ENCODE results near the gene POLL. TPM values are rescaled to one million over a fixed set of nuclear protein-coding genes. Genes with fewer than 3 reads are reported as not detected.
"Not testable (repeated sequence)": the region's sequence is repeated elsewhere in the genome, so short reads cannot be mapped to it uniquely, and the experiment has no call there.

POLL gene
- total and polyA plus RNA-seq, 5 donors = 13.9 to 27.4 (median 18.8) TPM

GRCh38 chr10:101611096-101611905 is 23.2 kb upstream of the POLL start:
- Histone ChIP-seq H3K4me1 (ENCODE audit: control insufficient read depth, insufficient read depth, low read length) (no peaks in the 10 kb centered on the region), H3K27ac (ENCODE audit: low read length) (no peak overlapping the region), H3K27me3 (ENCODE audit: control insufficient read depth, insufficient read depth) (no peaks in the 10 kb centered on the region), H3K9me3 (ENCODE audit: control insufficient read depth, low read length) (no peaks in the 10 kb centered on the region), H3K4me3 (ENCODE audit: low read length) (no peak overlapping the region)
- DNase-seq (no peak), ATAC-seq (peak; percentile 10 to 31)
- 68% methylated on average over 16 of the region's 16 CpGs for WGBS
- intact Hi-C loops (cut with DNase I) = loop anchor here in 1 of 4 donors (10.0 kb wide), 1 partner anchor 94 kb away; no protein-coding TSS in a partner anchor

- DNase-seq (no peak), ATAC-seq (no peak)
- Histone ChIP-seq H3K27ac (ENCODE audit: low read length) (no peak overlapping the region), H3K9me3 (ENCODE audit: control insufficient read depth, low read length) (no peaks in the 10 kb centered on the region), H3K4me1 (ENCODE audit: control insufficient read depth, insufficient read depth, low read length) (no peaks in the 10 kb centered on the region), H3K4me3 (ENCODE audit: low read length) (no peak overlapping the region), H3K27me3 (ENCODE audit: control insufficient read depth, insufficient read depth) (no peaks in the 10 kb centered on the region)
- 79% methylated on average over 4 of the region's 4 CpGs for WGBS
- intact Hi-C loops (cut with DNase I) = loop anchor here in 1 of 4 donors (5.0 kb wide), 1 partner anchor 173 kb away; the partner anchor contains the start of gene NPM3
Measured at GRCh38 chr10:101609481-101609880, 21.4 kb upstream of the POLL start.

- no peaks in the 10 kb centered on the region for H3K4me1 ChIP-seq (ENCODE audit: control insufficient read depth, insufficient read depth, low read length)
- H3K27ac ChIP-seq (ENCODE audit: low read length) = no peak overlapping the region
- WGBS = 32% methylated on average over 2 of the region's 2 CpGs
- ATAC-seq = no peak
- no peaks in the 10 kb centered on the region for H3K27me3 ChIP-seq (ENCODE audit: control insufficient read depth, insufficient read depth)
- DNase-seq = no peak
- no peak overlapping the region for H3K4me3 ChIP-seq (ENCODE audit: low read length)
- no peaks in the 10 kb centered on the region for H3K9me3 ChIP-seq (ENCODE audit: control insufficient read depth, low read length)
- intact Hi-C loops (cut with DNase I) = loop anchor here in 1 of 4 donors (5.0 kb wide), 1 partner anchor 175 kb away; the partner anchor contains the start of gene NPM3
Measured at GRCh38 chr10:101607124-101607523, 19.1 kb upstream of the POLL start.

GRCh38 chr10:101602761-101603398 is 14.8 kb upstream of the POLL start:
- ATAC-seq (peak; percentile 84 to 87), DNase-seq (peak; percentile 74 to 90 (median 89))
- WGBS = 50% methylated on average over 6 of the region's 6 CpGs
- H3K27ac ChIP-seq (ENCODE audit: low read length) = no peak overlapping the region
- no peak overlapping the region for H3K4me3 ChIP-seq (ENCODE audit: low read length)
- no peaks in the 10 kb centered on the region for H3K4me1 ChIP-seq (ENCODE audit: control insufficient read depth, insufficient read depth, low read length)
- H3K27me3 ChIP-seq (ENCODE audit: control insufficient read depth, insufficient read depth) = no peaks in the 10 kb centered on the region
- intact Hi-C loops (cut with DNase I) = loop anchor here in 3 of 4 donors (2.0 to 5.0 kb wide), 2 partner anchors 178 to 179 kb away; partner anchors contain the start of gene NPM3 (in 2 of the 3)
- no peaks in the 10 kb centered on the region for H3K9me3 ChIP-seq (ENCODE audit: control insufficient read depth, low read length)

GRCh38 chr10:101601541-101601940 is 13.5 kb upstream of the POLL start:
- H3K4me3 ChIP-seq (ENCODE audit: low read length) = no peak overlapping the region
- DNase-seq = peak in 1 of 3 donors; percentile 42

GRCh38 chr10:101597091-101597900 is 9.2 kb upstream of the POLL start:
- H3K27me3 ChIP-seq (ENCODE audit: control insufficient read depth, insufficient read depth) = no peaks in the 10 kb centered on the region
- no peak for DNase-seq
- 70% methylated on average over 14 of the region's 14 CpGs for WGBS
- H3K27ac ChIP-seq (ENCODE audit: low read length) = no peak overlapping the region
- no peaks in the 10 kb centered on the region for H3K4me1 ChIP-seq (ENCODE audit: control insufficient read depth, insufficient read depth, low read length)
- no peak for ATAC-seq
- intact Hi-C loops (cut with DNase I) = no loop called here
- no peaks in the 10 kb centered on the region for H3K9me3 ChIP-seq (ENCODE audit: control insufficient read depth, low read length)
- no peak overlapping the region for H3K4me3 ChIP-seq (ENCODE audit: low read length)

More at GRCh38 chr10:101601541-101601940, 13.5 kb upstream of the POLL start:
- intact Hi-C loops (cut with DNase I) = loop anchor here in 2 of 4 donors (5.0 kb wide), 1 partner anchor 181 kb away; the partner anchor contains the start of gene NPM3 (in 2 of the 2)
- Histone ChIP-seq H3K9me3 (ENCODE audit: control insufficient read depth, low read length) (no peaks in the 10 kb centered on the region), H3K4me1 (ENCODE audit: control insufficient read depth, insufficient read depth, low read length) (no peaks in the 10 kb centered on the region), H3K27ac (ENCODE audit: low read length) (no peak overlapping the region), H3K27me3 (ENCODE audit: control insufficient read depth, insufficient read depth) (no peaks in the 10 kb centered on the region)
- ATAC-seq = peak; percentile 42 to 55
- 72% methylated on average over 1 of the region's 1 CpG for WGBS

GRCh38 chr10:101595591-101596433 is 7.8 kb upstream of the POLL start:
- Histone ChIP-seq H3K27me3 (ENCODE audit: control insufficient read depth, insufficient read depth) (no peaks in the 10 kb centered on the region), H3K4me1 (ENCODE audit: control insufficient read depth, insufficient read depth, low read length) (no peaks in the 10 kb centered on the region), H3K4me3 (ENCODE audit: low read length) (no peak overlapping the region), H3K9me3 (ENCODE audit: control insufficient read depth, low read length) (no peaks in the 10 kb centered on the region), H3K27ac (ENCODE audit: low read length) (no peak overlapping the region)
- WGBS = 73% methylated on average over 13 of the region's 13 CpGs
- DNase-seq (no peak), ATAC-seq (peak in 1 of 2 donors; percentile 21)
- intact Hi-C loops (cut with DNase I) = no loop called here

- DNase-seq; intact Hi-C loops (cut with DNase I); ATAC-seq; H3K4me1 ChIP-seq (ENCODE audit: control insufficient read depth, insufficient read depth, low read length); H3K27ac ChIP-seq (ENCODE audit: low read length); H3K4me3 ChIP-seq (ENCODE audit: low read length); H3K9me3 ChIP-seq (ENCODE audit: control insufficient read depth, low read length); H3K27me3 ChIP-seq (ENCODE audit: control insufficient read depth, insufficient read depth): not testable (repeated sequence)
- 89% methylated on average over 2 of the region's 2 CpGs for WGBS
Measured at GRCh38 chr10:101593331-101593730, 5.3 kb upstream of the POLL start.

GRCh38 chr10:101588879-101589278 is 822 bp upstream of the POLL start:
- ATAC-seq (no peak), DNase-seq (peak in 1 of 3 donors; percentile 18)
- Histone ChIP-seq H3K27ac (ENCODE audit: low read length) (no peak overlapping the region), H3K4me1 (ENCODE audit: control insufficient read depth, insufficient read depth, low read length) (peaks cover 4% of the 10 kb centered on the region), H3K4me3 (ENCODE audit: low read length) (peak overlapping the region; percentile 96), H3K9me3 (ENCODE audit: control insufficient read depth, low read length) (no peaks in the 10 kb centered on the region), H3K27me3 (ENCODE audit: control insufficient read depth, insufficient read depth) (no peaks in the 10 kb centered on the region)
- WGBS = 55% methylated on average over 5 of the region's 5 CpGs
- intact Hi-C loops (cut with DNase I) = no loop called here

- Histone ChIP-seq H3K4me1 (ENCODE audit: control insufficient read depth, insufficient read depth, low read length) (peaks cover 4% of the 10 kb centered on the region), H3K4me3 (ENCODE audit: low read length) (no peak overlapping the region), H3K27me3 (ENCODE audit: control insufficient read depth, insufficient read depth) (no peaks in the 10 kb centered on the region), H3K9me3 (ENCODE audit: control insufficient read depth, low read length) (no peaks in the 10 kb centered on the region), H3K27ac (ENCODE audit: low read length) (no peak overlapping the region)
- ATAC-seq (no peak), DNase-seq (peak in 1 of 3 donors; percentile 11)
- intact Hi-C loops (cut with DNase I) = no loop called here
- 97% methylated on average over 9 of the region's 9 CpGs for WGBS
Measured at GRCh38 chr10:101585841-101586240, 2.2 kb downstream of the POLL start.
